Activated CD4-positive, alpha-beta T cell treated with anti-CD3 and anti-CD28 coated beads, Interleukin-2, amount 10 ng/mL, durations not matched to agents 7 days and 5 days (primary cell): Measurements from ENCODE around the gene CPNE8. TPM values are rescaled to one million over a fixed set of nuclear protein-coding genes. Genes with fewer than 3 reads are reported as not detected.

Experiments used
- CTCF ChIA-PET: fragments of 350-600 bp; sonication (Branson Sonifier 250); formaldehyde crosslinking; loops from one replicate; lab custom pipeline; 2021; ENCODE audit warnings: antibody characterized with exemption; lab: Charles Lee
- POLR2A ChIA-PET: fragments of 350-600 bp; sonication (Branson Sonifier 250); formaldehyde crosslinking; loops from one replicate; lab custom pipeline; 2021; ENCODE audit warnings: antibody characterized with exemption; lab: Charles Lee
- DNase-seq: peaks from one replicate; pipeline ENCODE4 v3.0.0-alpha.2; 2020
- H3K27ac Mint-ChIP-seq: one replicate; pipeline ENCODE4 v1.8.0; 2021; ENCODE audit warnings: mild to moderate bottlenecking, moderate library complexity, mixed read lengths
- H3K27me3 Mint-ChIP-seq: one replicate; pipeline ENCODE4 v1.8.0; 2021; ENCODE audit warnings: mixed read lengths
- H3K36me3 Mint-ChIP-seq: one replicate; pipeline ENCODE4 v1.8.0; 2021; ENCODE audit warnings: low read depth, mixed read lengths
- H3K4me1 Mint-ChIP-seq: one replicate; pipeline ENCODE4 v1.8.0; 2021; ENCODE audit warnings: mixed read lengths
- H3K4me3 Mint-ChIP-seq: one replicate; pipeline ENCODE4 v1.8.0; 2021; ENCODE audit warnings: mild to moderate bottlenecking, moderate library complexity, mixed read lengths
- H3K9me3 Mint-ChIP-seq: one replicate; pipeline ENCODE4 v1.8.0; 2021; ENCODE audit warnings: mixed read lengths
- total RNA-seq, 2 experiments: library from RNA; stranded (reverse); gene quantifications; one replicate each; pipeline ENCODE4 v1.2.3, GENCODE V29; 2021

The CPNE8 gene
- total RNA-seq, 2 experiments from 2014 or later, result 3.7 to 4.2 TPM

DNA sequence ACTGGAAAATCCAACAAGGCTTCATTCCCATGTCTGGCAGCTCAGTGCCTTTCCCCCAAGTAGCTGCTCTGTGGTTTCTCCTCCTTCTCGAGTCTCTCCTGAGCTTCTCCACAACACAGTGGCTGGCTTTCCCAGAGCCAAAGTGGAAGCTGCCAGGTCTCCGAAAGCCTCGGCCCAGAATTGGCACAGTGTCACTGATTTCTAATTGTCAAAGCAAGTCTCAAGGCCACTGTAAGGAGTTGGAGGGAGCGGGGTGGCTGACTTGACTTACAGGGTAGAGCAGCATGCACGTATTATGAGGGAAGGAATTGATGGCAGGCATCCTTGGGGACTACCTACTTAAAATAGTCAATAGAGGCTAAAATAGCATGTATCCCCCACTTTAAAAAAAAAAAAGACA is 6.7 kb upstream of the CPNE8 start:
- CTCF ChIA-PET, result no interaction called here
- Mint-ChIP-seq H3K4me3 (no peak overlapping the region), H3K27me3 (peaks cover 18% of the 10 kb centered on the region), H3K27ac (no peak overlapping the region), H3K9me3 (no peaks in the 10 kb centered on the region), H3K4me1 (peaks cover 3% of the 10 kb centered on the region), H3K36me3 (no peaks in the 10 kb centered on the region)
- DNase-seq, result no peak
- POLR2A ChIA-PET, result no interaction called here

GRCh38 chr12:38911611-38912010 is 6.2 kb upstream of the CPNE8 start:
- Mint-ChIP-seq H3K27ac (no peak overlapping the region), H3K9me3 (no peaks in the 10 kb centered on the region), H3K4me1 (peaks cover 6% of the 10 kb centered on the region), H3K27me3 (peaks cover 22% of the 10 kb centered on the region), H3K36me3 (no peaks in the 10 kb centered on the region), H3K4me3 (no peak overlapping the region)
- DNase-seq, result no peak
- POLR2A ChIA-PET, result no interaction called here
- CTCF ChIA-PET, result no interaction called here

DNA sequence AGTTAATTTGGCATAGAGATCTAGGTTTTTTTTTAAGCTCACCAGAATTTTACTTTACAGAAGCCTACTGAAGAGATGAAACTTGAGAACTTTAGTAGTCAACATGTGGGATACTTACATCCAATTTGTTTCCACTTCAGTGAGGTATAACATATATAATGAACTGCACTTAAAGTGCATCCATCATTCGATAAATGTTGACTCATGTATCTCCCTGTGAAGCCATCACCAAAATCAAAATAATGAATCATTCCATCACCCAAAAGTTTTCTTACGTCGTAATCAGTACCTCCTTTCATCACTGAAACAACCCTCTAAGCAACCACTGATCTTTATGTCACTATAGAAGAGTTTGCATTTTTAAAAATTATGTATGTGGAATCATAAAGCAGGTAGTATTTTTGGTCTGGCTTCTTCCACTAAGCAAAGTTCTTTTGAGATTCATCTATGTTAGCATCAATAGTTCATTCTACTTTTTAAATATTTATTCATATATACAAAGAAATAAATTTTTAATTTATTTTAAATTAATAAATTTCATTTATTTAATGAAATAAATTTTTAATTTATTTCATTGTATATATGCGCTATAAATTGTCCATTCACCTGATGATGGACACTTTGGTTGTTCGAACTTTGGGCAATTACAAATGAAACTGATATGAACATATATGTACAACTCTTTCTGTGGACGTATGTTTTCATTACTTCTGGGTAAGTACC is 2.0 kb upstream of the CPNE8 start:
- H3K27me3 Mint-ChIP-seq, result peaks cover 26% of the 10 kb centered on the region
- H3K36me3 Mint-ChIP-seq, result no peaks in the 10 kb centered on the region

GRCh38 chr12:38906482-38907200 is 1.2 kb upstream of the CPNE8 start:
- Mint-ChIP-seq H3K4me3 (peak overlapping the region; percentile 88), H3K36me3 (no peaks in the 10 kb centered on the region), H3K27ac (peak overlapping the region; percentile 73), H3K9me3 (no peaks in the 10 kb centered on the region), H3K4me1 (peaks cover 32% of the 10 kb centered on the region), H3K27me3 (peaks cover 26% of the 10 kb centered on the region)
- ChIA-PET CTCF (interaction anchor here (0.5 to 1.8 kb wide), 8 partner anchors 8 to 576 kb away, joined by 3 to 7 read pairs (median 3); no protein-coding TSS in a partner anchor), POLR2A (no interaction called here)
- peak; percentile 69 for DNase-seq

More for the DNA sequence above, 2.0 kb upstream of the CPNE8 start:
- no peak overlapping the region for H3K27ac Mint-ChIP-seq
- CTCF ChIA-PET, result interaction anchor here (1.2 to 1.6 kb wide), 3 partner anchors 8 to 25 kb away, joined by 3 to 7 read pairs (median 3); no protein-coding TSS in a partner anchor
- no peak for DNase-seq
- H3K4me3 Mint-ChIP-seq, result peak overlapping the region; percentile 88
- POLR2A ChIA-PET, result no interaction called here
- H3K9me3 Mint-ChIP-seq, result no peaks in the 10 kb centered on the region
- H3K4me1 Mint-ChIP-seq, result peaks cover 32% of the 10 kb centered on the region

- Mint-ChIP-seq H3K4me3 (peak overlapping the region; percentile 88), H3K36me3 (no peaks in the 10 kb centered on the region), H3K27ac (peak overlapping the region; percentile 92), H3K4me1 (peaks cover 32% of the 10 kb centered on the region), H3K9me3 (no peaks in the 10 kb centered on the region), H3K27me3 (peaks cover 21% of the 10 kb centered on the region)
- peak; percentile 59 for DNase-seq
- POLR2A ChIA-PET, result interaction anchor here (0.6 kb wide), 1 partner anchor 319 kb away, joined by 4 read pairs; no protein-coding TSS in a partner anchor
- CTCF ChIA-PET, result interaction anchor here (1.2 to 1.8 kb wide), 3 partner anchors 11 to 111 kb away, joined by 3 to 4 read pairs (median 3); no protein-coding TSS in a partner anchor
These were observed 583 bp downstream of the CPNE8 start for GRCh38 chr12:38904537-38905479.

DNA sequence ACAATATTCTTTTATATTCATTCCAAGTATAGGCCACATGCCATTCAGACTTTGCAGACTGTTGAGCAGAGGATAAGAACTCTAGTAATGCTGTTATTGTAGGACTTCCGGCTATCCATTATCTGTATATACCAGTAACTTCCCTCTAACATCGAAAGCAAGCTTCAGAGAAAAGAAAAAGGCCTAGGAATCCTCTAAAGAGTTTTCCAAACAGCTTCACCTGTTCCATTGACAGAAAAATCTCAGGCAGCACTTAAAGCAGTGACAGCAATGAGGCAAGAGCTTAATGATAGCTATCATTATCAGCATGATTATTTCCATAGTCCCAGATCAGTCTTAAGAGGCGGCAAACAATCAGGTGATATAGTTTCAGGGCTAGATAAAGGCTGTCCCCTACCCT is 1.8 kb downstream of the CPNE8 start:
- H3K36me3 Mint-ChIP-seq, result no peaks in the 10 kb centered on the region
- no peak overlapping the region for H3K27ac Mint-ChIP-seq
- H3K4me3 Mint-ChIP-seq, result peak overlapping the region; percentile 88
- ChIA-PET CTCF (no interaction called here), POLR2A (no interaction called here)
- H3K4me1 Mint-ChIP-seq, result peaks cover 32% of the 10 kb centered on the region
- no peak for DNase-seq
- H3K27me3 Mint-ChIP-seq, result peaks cover 17% of the 10 kb centered on the region
- no peaks in the 10 kb centered on the region for H3K9me3 Mint-ChIP-seq

GRCh38 chr12:38898001-38898684 is 7.2 kb downstream of the CPNE8 start:
- H3K4me1 Mint-ChIP-seq, result no peaks in the 10 kb centered on the region
- DNase-seq, result no peak
- no peak overlapping the region for H3K27ac Mint-ChIP-seq
- no peaks in the 10 kb centered on the region for H3K27me3 Mint-ChIP-seq
- H3K36me3 Mint-ChIP-seq, result no peaks in the 10 kb centered on the region
- no peak overlapping the region for H3K4me3 Mint-ChIP-seq
- CTCF ChIA-PET, result interaction anchor here (0.8 kb wide), 1 partner anchor 8 kb away, joined by 3 read pairs; no protein-coding TSS in a partner anchor
- POLR2A ChIA-PET, result no interaction called here
- no peaks in the 10 kb centered on the region for H3K9me3 Mint-ChIP-seq

- no peaks in the 10 kb centered on the region for H3K27me3 Mint-ChIP-seq
- ChIA-PET CTCF (interaction anchor here (1.7 to 1.8 kb wide), 2 partner anchors 11 to 23 kb away, joined by 4 to 7 read pairs; no protein-coding TSS in a partner anchor), POLR2A (no interaction called here)
- no peaks in the 10 kb centered on the region for H3K4me1 Mint-ChIP-seq
- H3K36me3 Mint-ChIP-seq, result no peaks in the 10 kb centered on the region
- no peak overlapping the region for H3K27ac Mint-ChIP-seq
- no peaks in the 10 kb centered on the region for H3K9me3 Mint-ChIP-seq
- DNase-seq, result no peak
- no peak overlapping the region for H3K4me3 Mint-ChIP-seq
These were observed 9.9 kb downstream of the CPNE8 start for GRCh38 chr12:38895446-38895845.

- no peaks in the 10 kb centered on the region for H3K36me3 Mint-ChIP-seq
These were observed 12.4 kb downstream of the CPNE8 start for GRCh38 chr12:38892976-38893375.

GRCh38 chr12:38892087-38892786 is 13.2 kb downstream of the CPNE8 start:
- ChIA-PET CTCF (interaction anchor here (0.8 kb wide), 1 partner anchor 10 kb away, joined by 3 read pairs; no protein-coding TSS in a partner anchor), POLR2A (no interaction called here)
- no peak overlapping the region for H3K27ac Mint-ChIP-seq
- no peaks in the 10 kb centered on the region for H3K27me3 Mint-ChIP-seq
- DNase-seq, result no peak
- H3K36me3 Mint-ChIP-seq, result no peaks in the 10 kb centered on the region
- H3K4me3 Mint-ChIP-seq, result no peak overlapping the region
- H3K4me1 Mint-ChIP-seq, result no peaks in the 10 kb centered on the region
- H3K9me3 Mint-ChIP-seq, result no peaks in the 10 kb centered on the region

More at GRCh38 chr12:38892976-38893375, 12.4 kb downstream of the CPNE8 start:
- POLR2A ChIA-PET, result no interaction called here
- H3K27ac Mint-ChIP-seq, result no peak overlapping the region
- CTCF ChIA-PET, result interaction anchor here (0.8 kb wide), 1 partner anchor 11 kb away, joined by 3 read pairs; no protein-coding TSS in a partner anchor
- DNase-seq, result no peak
- H3K4me3 Mint-ChIP-seq, result no peak overlapping the region
- no peaks in the 10 kb centered on the region for H3K9me3 Mint-ChIP-seq
- no peaks in the 10 kb centered on the region for H3K4me1 Mint-ChIP-seq
- no peaks in the 10 kb centered on the region for H3K27me3 Mint-ChIP-seq

GRCh38 chr12:38890102-38890855 is 15.1 kb downstream of the CPNE8 start:
- DNase-seq, result no peak
- H3K36me3 Mint-ChIP-seq, result no peaks in the 10 kb centered on the region
- no peak overlapping the region for H3K4me3 Mint-ChIP-seq
- H3K4me1 Mint-ChIP-seq, result no peaks in the 10 kb centered on the region
- no peaks in the 10 kb centered on the region for H3K9me3 Mint-ChIP-seq
- no peak overlapping the region for H3K27ac Mint-ChIP-seq
- ChIA-PET CTCF (interaction anchor here (0.5 kb wide), 1 partner anchor 9 kb away, joined by 5 read pairs; no protein-coding TSS in a partner anchor), POLR2A (no interaction called here)
- H3K27me3 Mint-ChIP-seq, result no peaks in the 10 kb centered on the region
